Measurements from ENCODE around the gene PNPLA6.

PNPLA6 gene

GRCh38 chr19:7552781-7553180 is 17.3 kb downstream of the PNPLA6 start:
- H4K20me1 ChIP-seq (ENCODE audit: control insufficient read depth, insufficient read depth, low read depth, low read length), result no peaks in the 10 kb centered on the region
- H3K4me3 ChIP-seq (ENCODE audit: low read length), result no peak overlapping the region
- no peaks in the 10 kb centered on the region for H3F3A ChIP-seq (ENCODE audit: control insufficient read depth, insufficient read depth)
- H3K27me3 ChIP-seq (ENCODE audit: control insufficient read depth, low read length), result no peaks in the 10 kb centered on the region
- TF ChIP-seq EZH2phosphoT487 (IDR thresholded peaks at IDR 0.05; ENCODE audit: borderline replicate concordance, low read length) (no peak), CTCF (IDR thresholded peaks at IDR 0.05; ENCODE audit: low read depth, low read length, poor library complexity, severe bottlenecking) (no peak)
- H3K79me2 ChIP-seq (ENCODE audit: control insufficient read depth, low read length), result no peaks in the 10 kb centered on the region
- H3K36me3 ChIP-seq (ENCODE audit: control insufficient read depth, low read length), result peaks cover 33% of the 10 kb centered on the region; the same call in 1 of the 2 replicates
- H3K4me1 ChIP-seq (ENCODE audit: control insufficient read depth, low read length), result no peaks in the 10 kb centered on the region
- no peak overlapping the region for H3K27ac ChIP-seq (ENCODE audit: low read depth, low read length)
- H3K9me2 ChIP-seq (replicated peaks; ENCODE audit: control insufficient read depth, low read length), result no peaks in the 10 kb centered on the region
- H3K9me3 ChIP-seq (ENCODE audit: control insufficient read depth, insufficient read depth, low read length), result no peaks in the 10 kb centered on the region
- H3K4me2 ChIP-seq (ENCODE audit: low read length), result no peak overlapping the region

GRCh38 chr19:7554565-7554964 is 19.0 kb downstream of the PNPLA6 start:
- Histone ChIP-seq H4K20me1 (ENCODE audit: control insufficient read depth, insufficient read depth, low read depth, low read length) (no peaks in the 10 kb centered on the region), H3K4me3 (ENCODE audit: low read length) (no peak overlapping the region), H3K4me2 (ENCODE audit: low read length) (no peak overlapping the region), H3K36me3 (ENCODE audit: control insufficient read depth, low read length) (peaks cover 44% of the 10 kb centered on the region; the same call in 1 of the 2 replicates), H3K27ac (ENCODE audit: low read depth, low read length) (no peak overlapping the region), H3K4me1 (ENCODE audit: control insufficient read depth, low read length) (no peaks in the 10 kb centered on the region), H3K9me3 (ENCODE audit: control insufficient read depth, insufficient read depth, low read length) (no peaks in the 10 kb centered on the region), H3F3A (ENCODE audit: control insufficient read depth, insufficient read depth) (no peaks in the 10 kb centered on the region), H3K9me2 (replicated peaks; ENCODE audit: control insufficient read depth, low read length) (no peaks in the 10 kb centered on the region), H3K79me2 (ENCODE audit: control insufficient read depth, low read length) (no peaks in the 10 kb centered on the region), H3K27me3 (ENCODE audit: control insufficient read depth, low read length) (no peaks in the 10 kb centered on the region)
- no peak for TF ChIP-seq EZH2phosphoT487 (IDR thresholded peaks at IDR 0.05; ENCODE audit: borderline replicate concordance, low read length)
- no peak for TF ChIP-seq CTCF (IDR thresholded peaks at IDR 0.05; ENCODE audit: low read depth, low read length, poor library complexity, severe bottlenecking)

GRCh38 chr19:7554990-7555864 is 19.7 kb downstream of the PNPLA6 start:
- H3K9me3 ChIP-seq (ENCODE audit: control insufficient read depth, insufficient read depth, low read length), result no peaks in the 10 kb centered on the region
- H4K20me1 ChIP-seq (ENCODE audit: control insufficient read depth, insufficient read depth, low read depth, low read length), result no peaks in the 10 kb centered on the region
- no peak overlapping the region for H3K27ac ChIP-seq (ENCODE audit: low read depth, low read length)
- H3K4me2 ChIP-seq (ENCODE audit: low read length), result no peak overlapping the region
- no peaks in the 10 kb centered on the region for H3K4me1 ChIP-seq (ENCODE audit: control insufficient read depth, low read length)
- H3K36me3 ChIP-seq (ENCODE audit: control insufficient read depth, low read length), result peaks cover 42% of the 10 kb centered on the region; the same call in 1 of the 2 replicates
- TF ChIP-seq EZH2phosphoT487 (IDR thresholded peaks at IDR 0.05; ENCODE audit: borderline replicate concordance, low read length) (no peak), CTCF (IDR thresholded peaks at IDR 0.05; ENCODE audit: low read depth, low read length, poor library complexity, severe bottlenecking) (no peak)
- H3K79me2 ChIP-seq (ENCODE audit: control insufficient read depth, low read length), result no peaks in the 10 kb centered on the region
- no peak overlapping the region for H3K4me3 ChIP-seq (ENCODE audit: low read length)
- H3K9me2 ChIP-seq (replicated peaks; ENCODE audit: control insufficient read depth, low read length), result no peaks in the 10 kb centered on the region
- no peaks in the 10 kb centered on the region for H3K27me3 ChIP-seq (ENCODE audit: control insufficient read depth, low read length)
- no peaks in the 10 kb centered on the region for H3F3A ChIP-seq (ENCODE audit: control insufficient read depth, insufficient read depth)
